ENCODE measurements around the gene MBOAT2.

DNA sequence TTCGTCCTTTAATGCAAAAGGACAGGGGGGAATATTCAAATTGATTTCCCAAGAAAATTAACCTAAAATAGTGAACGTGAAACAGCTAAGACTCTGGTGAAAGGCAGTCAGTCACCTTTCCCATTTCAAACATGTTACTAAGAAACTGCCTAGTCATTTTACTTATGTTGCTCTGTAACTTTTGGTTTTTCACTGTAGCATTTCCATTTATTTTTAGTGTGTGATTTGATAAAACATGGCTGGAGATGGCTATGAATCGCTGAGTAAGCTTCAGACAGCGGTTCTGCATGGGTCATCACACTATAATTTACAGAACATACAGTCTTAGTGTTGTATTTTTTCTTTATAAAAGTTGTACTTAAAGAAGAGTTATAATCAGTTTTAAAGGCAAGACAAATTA lies 150.1 kb downstream of the MBOAT2 start:
- TF ChIP-seq EZH2 (IDR thresholded peaks at IDR 0.05; ENCODE audit: low read length, unreplicated experiment) (no peak), CTCF (conservative IDR thresholded peaks at IDR 0.05; ENCODE audit: low read depth, low read length) (no peak), EZH2phosphoT487 (IDR thresholded peaks at IDR 0.05; ENCODE audit: borderline replicate concordance, low read length) (no peak)
